RWPE2 (cell line): ENCODE data around the gene TRANK1.
A peak's percentile ranks its signal among the peaks of the same experiment; 100 is the strongest.

Experiments
- ATAC-seq: fragments of 200-7000 bp; cut with Tn5 transposase; 3 replicates; pipeline ENCODE4 v1.9.1; 2021; ENCODE audit warnings: low read depth
- DNase-seq: peaks from one replicate; pipeline ENCODE4 v3.0.0-alpha.2; 2020; ENCODE audit warnings: low spot score
- H3K27ac ChIP-seq: fragments of 450-650 bp; 2 replicates; pipeline ENCODE4 v1.5.1; 2017; ENCODE audit warnings: mild to moderate bottlenecking; ENCODE audit not compliant: poor library complexity, severe bottlenecking
- H3K27me3 ChIP-seq: fragments of 250-450 bp; sonication (Bioruptor Pico); 2 replicates; pipeline ENCODE4 v1.5.1; 2021; ENCODE audit warnings: mild to moderate bottlenecking, moderate library complexity; ENCODE audit not compliant: insufficient read depth, poor library complexity, severe bottlenecking
- H3K36me3 ChIP-seq: fragments of 250-450 bp; sonication (Bioruptor Pico); 2 replicates; pipeline ENCODE4 v1.5.1; 2020; ENCODE audit warnings: low read depth, mild to moderate bottlenecking, moderate library complexity
- H3K4me1 ChIP-seq: fragments of 250-450 bp; sonication (Bioruptor Pico); 2 replicates; pipeline ENCODE4 v1.5.1; 2021; ENCODE audit warnings: mild to moderate bottlenecking, moderate library complexity; ENCODE audit not compliant: insufficient read depth, poor library complexity, severe bottlenecking
- H3K4me3 ChIP-seq: fragments of 250-450 bp; sonication (Bioruptor Pico); 2 replicates; pipeline ENCODE4 v1.5.1; 2021; ENCODE audit warnings: mild to moderate bottlenecking, moderate library complexity; ENCODE audit not compliant: severe bottlenecking
- H3K9me3 ChIP-seq: fragments of 250-450 bp; sonication (Bioruptor Pico); 2 replicates; pipeline ENCODE4 v1.5.1; 2021; ENCODE audit warnings: mild to moderate bottlenecking, moderate library complexity; ENCODE audit not compliant: severe bottlenecking
- CTCF ChIP-seq: fragments of 450-650 bp; IDR thresholded peaks from one replicate; pipeline ENCODE4 v1.5.1; 2017; ENCODE audit warnings: mild to moderate bottlenecking, moderate library complexity; ENCODE audit not compliant: poor library complexity, severe bottlenecking

Gene TRANK1

GRCh38 chr3:36920884-36921567 lies 23.8 kb downstream of the TRANK1 start:
- DNase-seq (no peak), ATAC-seq (no peak)
- no peaks in the 10 kb centered on the region for H3K36me3 ChIP-seq
- no peaks in the 10 kb centered on the region for H3K4me1 ChIP-seq
- no peaks in the 10 kb centered on the region for H3K27me3 ChIP-seq
- H3K4me3 ChIP-seq = no peak overlapping the region
- no peak overlapping the region for H3K27ac ChIP-seq
- peaks cover 8% of the 10 kb centered on the region for H3K9me3 ChIP-seq
- TF ChIP-seq CTCF = no peak

- no peak for DNase-seq
Measured at GRCh38 chr3:36919439-36920160, 25.3 kb downstream of the TRANK1 start.

GRCh38 chr3:36918050-36918449 lies 26.8 kb downstream of the TRANK1 start:
- DNase-seq (no peak), ATAC-seq (no peak)
- Histone ChIP-seq H3K4me3 (no peak overlapping the region), H3K4me1 (no peaks in the 10 kb centered on the region), H3K36me3 (no peaks in the 10 kb centered on the region), H3K27ac (no peak overlapping the region), H3K27me3 (no peaks in the 10 kb centered on the region), H3K9me3 (peaks cover 8% of the 10 kb centered on the region)
- TF ChIP-seq CTCF = no peak

More at GRCh38 chr3:36919439-36920160, 25.3 kb downstream of the TRANK1 start:
- Histone ChIP-seq H3K27me3 (no peaks in the 10 kb centered on the region), H3K4me3 (no peak overlapping the region), H3K27ac (no peak overlapping the region), H3K9me3 (peaks cover 8% of the 10 kb centered on the region), H3K36me3 (no peaks in the 10 kb centered on the region), H3K4me1 (no peaks in the 10 kb centered on the region)
- TF ChIP-seq CTCF = no peak
- ATAC-seq = no peak

- TF ChIP-seq CTCF = no peak
- Histone ChIP-seq H3K27ac (no peak overlapping the region), H3K36me3 (no peaks in the 10 kb centered on the region), H3K27me3 (no peaks in the 10 kb centered on the region), H3K4me3 (no peak overlapping the region), H3K4me1 (peaks cover 13% of the 10 kb centered on the region), H3K9me3 (no peaks in the 10 kb centered on the region)
- no peak for DNase-seq
- peak; percentile 87 for ATAC-seq
Measured at GRCh38 chr3:36911990-36912804, 32.7 kb downstream of the TRANK1 start.
